CD4-positive, alpha-beta T cell treated with Interleukin-1 beta for 1 hour (primary cell): ENCODE results near the gene LRBA.
"Not testable (repeated sequence)": the region's sequence is repeated elsewhere in the genome, so short reads cannot be mapped to it uniquely, and the experiment has no call there.

ENCODE experiments used
- DNase-seq, 2 donors: peaks; one replicate each; pipeline ENCODE4 v3.0.0-alpha.2; 2020 to 2022

LRBA gene

GRCh38 chr4:150389896-150390530 is 625.1 kb downstream of the LRBA start:
- no peak for DNase-seq

GRCh38 chr4:150387981-150388380 is 627.1 kb downstream of the LRBA start:
- no peak for DNase-seq

GRCh38 chr4:150386415-150386814 is 628.7 kb downstream of the LRBA start:
- DNase-seq: not testable (repeated sequence)

GRCh38 chr4:150385606-150386005 is 629.5 kb downstream of the LRBA start:
- no peak for DNase-seq

- DNase-seq: no peak
Measured at GRCh38 chr4:150384249-150384648, 630.8 kb downstream of the LRBA start.

GRCh38 chr4:150382028-150382427 is 633.1 kb downstream of the LRBA start:
- no peak for DNase-seq

GRCh38 chr4:150381609-150382008 is 633.5 kb downstream of the LRBA start:
- DNase-seq: no peak

GRCh38 chr4:150381036-150381435 is 634.0 kb downstream of the LRBA start:
- DNase-seq: no peak

GRCh38 chr4:150379454-150379853 is 635.6 kb downstream of the LRBA start:
- DNase-seq: no peak

GRCh38 chr4:150375025-150375424 is 640.1 kb downstream of the LRBA start:
- no peak for DNase-seq

- DNase-seq: no peak
Measured at GRCh38 chr4:150371869-150372268, 643.2 kb downstream of the LRBA start.

- DNase-seq: no peak
Measured at GRCh38 chr4:150369434-150370380, 645.4 kb downstream of the LRBA start.

- no peak for DNase-seq
Measured at GRCh38 chr4:150368667-150369066, 646.4 kb downstream of the LRBA start.

GRCh38 chr4:150367326-150367725 is 647.8 kb downstream of the LRBA start:
- DNase-seq: no peak

- no peak for DNase-seq
Measured at GRCh38 chr4:150366487-150366999, 648.5 kb downstream of the LRBA start.

GRCh38 chr4:150363721-150364688 is 651.1 kb downstream of the LRBA start:
- no peak for DNase-seq

GRCh38 chr4:150358691-150359090 is 656.4 kb downstream of the LRBA start:
- DNase-seq: no peak

GRCh38 chr4:150357829-150358228 is 657.3 kb downstream of the LRBA start:
- no peak for DNase-seq

GRCh38 chr4:150355858-150356455 is 659.1 kb downstream of the LRBA start:
- DNase-seq: no peak

- DNase-seq: no peak
Measured at GRCh38 chr4:150355418-150355817, 659.7 kb downstream of the LRBA start.

GRCh38 chr4:150354214-150354796 is 660.8 kb downstream of the LRBA start:
- DNase-seq: no peak

GRCh38 chr4:150348079-150348478 is 667.0 kb downstream of the LRBA start:
- no peak for DNase-seq
